DMS 273 (cell line): ENCODE measurements around the gene MGAT4A.
A peak's percentile ranks its signal among the peaks of the same experiment; 100 is the strongest.
"Not testable (repeated sequence)": the region's sequence is repeated elsewhere in the genome, so short reads cannot be mapped to it uniquely, and the experiment has no call there.

ENCODE experiments used
- DNase-seq: peaks from one replicate; lab custom pipeline; 2025; ENCODE audit not compliant: unreplicated experiment; lab: John Stamatoyannopoulos, UW

Gene MGAT4A

DNA sequence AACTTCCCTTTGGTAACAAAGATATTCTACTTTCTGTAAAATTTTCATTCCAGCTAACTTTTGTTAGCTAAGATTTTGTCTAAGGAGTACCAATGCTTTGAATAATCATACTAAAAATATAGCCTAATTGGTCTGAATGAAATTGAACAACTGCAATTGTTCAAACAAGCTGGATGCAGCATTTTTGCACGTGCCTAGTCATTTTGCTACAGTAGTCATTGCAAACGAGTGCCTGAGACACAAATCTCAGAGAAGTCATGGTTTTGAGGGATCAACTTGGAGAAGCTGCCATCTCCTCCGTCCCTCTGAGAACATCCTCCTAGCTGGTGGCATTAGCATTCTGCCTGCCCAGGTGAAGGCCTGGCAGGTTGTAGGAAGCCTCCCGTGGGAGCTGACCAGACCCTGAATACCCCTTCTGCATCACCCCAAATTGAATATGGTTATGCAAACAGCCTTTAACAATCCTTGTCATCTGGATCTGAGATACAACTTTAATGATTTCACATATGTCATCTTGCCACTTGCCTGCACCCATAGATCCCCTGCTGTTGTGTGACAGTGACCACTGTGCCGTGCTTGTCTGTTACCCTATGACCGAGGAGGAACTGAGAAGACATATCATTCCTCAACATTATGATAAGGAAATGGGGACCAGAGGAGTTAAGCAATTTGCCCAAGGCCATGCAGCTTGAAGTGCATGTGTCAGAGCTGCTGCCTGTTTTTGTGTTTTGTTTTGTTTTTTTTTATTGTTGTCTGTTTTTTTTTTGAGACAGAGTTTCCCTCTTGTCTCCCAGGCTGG lies 29.1 kb upstream of the MGAT4A start:
- no peak for DNase-seq

- no peak for DNase-seq
Measured at GRCh38 chr2:98759338-98759737, 28.4 kb upstream of the MGAT4A start.

- DNase-seq: peak; percentile 81
Measured at GRCh38 chr2:98757904-98758421, 27.0 kb upstream of the MGAT4A start.

GRCh38 chr2:98753801-98754200 lies 22.9 kb upstream of the MGAT4A start:
- DNase-seq: no peak

- not testable (repeated sequence) for DNase-seq
Measured at GRCh38 chr2:98752711-98753110, 21.8 kb upstream of the MGAT4A start.

GRCh38 chr2:98751748-98752147 lies 20.8 kb upstream of the MGAT4A start:
- no peak for DNase-seq

- DNase-seq: no peak
Measured at GRCh38 chr2:98750593-98751282, 19.8 kb upstream of the MGAT4A start.

GRCh38 chr2:98749066-98749450 lies 18.1 kb upstream of the MGAT4A start:
- DNase-seq: peak; percentile 82

- no peak for DNase-seq
Measured at GRCh38 chr2:98748292-98749065, 17.5 kb upstream of the MGAT4A start.

GRCh38 chr2:98747888-98748287 lies 17.0 kb upstream of the MGAT4A start:
- DNase-seq: no peak

DNA sequence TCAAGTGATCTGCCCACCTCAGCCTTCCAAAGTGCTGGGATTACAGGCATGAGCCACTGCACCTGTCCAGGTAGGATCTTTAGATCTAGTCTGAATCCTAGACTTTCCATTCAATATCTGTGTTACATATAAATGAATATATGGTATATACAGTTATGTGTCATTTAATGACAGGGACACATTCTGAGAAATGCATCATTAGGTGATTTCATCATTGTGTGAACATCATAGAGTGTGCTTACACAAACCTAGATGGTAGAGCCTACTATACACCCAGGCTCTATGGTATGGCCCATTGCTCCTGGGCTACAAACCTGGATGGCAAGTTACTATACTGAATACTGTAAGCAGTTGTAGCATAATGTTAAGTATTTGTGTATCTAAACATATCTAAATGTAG lies 15.5 kb upstream of the MGAT4A start:
- no peak for DNase-seq

DNA sequence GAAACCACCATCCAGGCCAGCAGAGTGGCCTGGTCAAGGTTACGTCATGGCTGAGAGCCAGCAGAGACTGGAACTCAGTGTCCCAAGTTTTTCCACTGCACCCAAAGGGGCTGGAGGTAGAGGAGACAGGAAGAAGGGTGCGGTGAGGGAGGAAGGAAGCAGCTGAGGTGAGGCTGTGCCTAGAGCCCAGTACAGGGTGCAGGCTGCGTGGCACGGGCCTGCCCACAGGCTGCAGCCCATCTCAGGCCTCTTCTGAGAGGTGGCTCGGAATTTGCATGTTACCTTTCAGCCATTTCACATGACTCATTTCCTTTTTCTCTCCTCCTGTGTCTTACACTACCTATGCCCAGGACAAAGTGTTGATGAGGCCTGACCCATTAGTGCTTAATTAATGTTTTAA lies 13.7 kb upstream of the MGAT4A start:
- DNase-seq: no peak

DNA sequence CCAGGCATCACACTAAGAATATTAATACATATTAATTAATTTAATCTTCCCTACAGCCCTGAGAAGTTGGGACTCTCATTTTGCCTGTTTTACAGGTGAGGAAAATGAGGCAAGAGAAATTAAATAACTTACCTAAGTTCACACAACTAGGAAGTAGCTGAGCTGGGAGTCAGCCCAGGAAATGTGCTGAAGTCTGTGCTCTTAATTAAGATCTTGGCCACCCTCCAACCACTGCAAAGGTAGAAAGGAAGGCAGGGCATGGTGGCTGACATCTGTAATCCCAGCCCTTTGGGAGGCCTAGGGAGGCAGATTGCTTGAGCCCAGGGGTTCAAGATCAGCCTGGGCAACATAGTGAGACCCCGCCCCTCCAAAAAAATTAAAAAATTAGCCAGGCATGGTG lies 12.9 kb upstream of the MGAT4A start:
- peak; percentile 74 for DNase-seq

- no peak for DNase-seq
Measured at GRCh38 chr2:98739020-98739419, 8.1 kb upstream of the MGAT4A start.

GRCh38 chr2:98738304-98738703 lies 7.4 kb upstream of the MGAT4A start:
- no peak for DNase-seq

- no peak for DNase-seq
Measured at GRCh38 chr2:98737848-98738247, 6.9 kb upstream of the MGAT4A start.

DNA sequence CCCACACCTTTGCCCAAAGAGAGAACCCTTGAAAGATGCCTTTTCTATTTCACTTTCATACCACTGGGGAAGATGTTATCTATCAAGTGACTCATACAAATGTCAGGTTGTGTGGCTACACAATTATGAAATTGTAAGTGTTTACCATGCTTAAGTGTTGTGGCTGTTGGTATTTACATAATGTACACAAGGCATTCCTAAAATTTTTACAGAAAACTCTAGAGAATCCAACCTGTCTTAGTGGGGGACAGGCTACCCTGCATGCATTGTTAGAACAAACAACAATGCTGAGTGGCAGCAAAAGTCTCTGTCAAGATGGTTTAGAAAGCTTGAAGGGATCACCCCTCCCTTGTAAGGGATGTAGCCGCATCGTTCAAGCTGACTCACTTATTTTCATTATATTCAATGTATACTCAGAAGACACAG lies 5.5 kb upstream of the MGAT4A start:
- no peak for DNase-seq

DNA sequence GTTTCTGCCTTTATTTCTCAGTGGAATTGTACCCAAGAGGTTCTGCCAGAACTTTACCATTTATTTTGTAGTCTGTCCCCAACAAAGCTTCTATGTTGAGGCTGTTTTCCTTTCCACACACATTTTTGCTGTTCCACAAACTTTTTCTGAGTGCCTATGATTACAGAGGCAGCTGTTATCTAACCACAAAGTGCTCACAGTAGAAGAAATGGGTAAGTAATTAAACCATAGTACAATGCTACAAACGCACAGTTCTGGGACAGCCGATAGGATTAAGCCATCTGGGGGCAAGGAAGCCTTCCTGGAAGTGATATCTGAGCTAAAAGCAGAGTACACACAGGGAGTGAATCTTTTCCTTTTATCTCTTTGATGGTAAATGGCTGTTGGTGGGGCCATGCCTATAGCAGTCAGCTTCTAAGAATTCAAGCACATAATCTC lies 3.9 kb upstream of the MGAT4A start:
- peak; percentile 24 for DNase-seq

DNA sequence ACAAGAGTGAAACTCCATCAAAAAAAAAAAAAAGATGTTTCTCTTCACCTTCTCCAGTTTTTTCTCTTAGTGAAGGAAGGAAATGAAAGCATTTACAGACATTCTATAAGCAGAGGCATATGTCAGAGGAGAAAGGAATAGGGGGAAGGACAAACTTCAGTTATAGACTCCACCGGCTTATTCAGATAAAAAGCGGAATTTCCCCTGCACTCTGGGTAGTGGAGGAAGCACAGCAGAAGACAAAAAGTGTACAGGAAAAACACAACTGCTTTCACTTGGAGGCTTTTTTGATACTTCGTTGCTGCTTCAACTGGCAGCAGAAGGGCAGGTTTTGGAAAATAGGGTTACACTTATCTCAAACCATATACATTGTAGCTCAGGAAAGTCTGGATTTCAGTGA lies 3.2 kb upstream of the MGAT4A start:
- no peak for DNase-seq

GRCh38 chr2:98732430-98733051 lies 1.6 kb upstream of the MGAT4A start:
- no peak for DNase-seq

DNA sequence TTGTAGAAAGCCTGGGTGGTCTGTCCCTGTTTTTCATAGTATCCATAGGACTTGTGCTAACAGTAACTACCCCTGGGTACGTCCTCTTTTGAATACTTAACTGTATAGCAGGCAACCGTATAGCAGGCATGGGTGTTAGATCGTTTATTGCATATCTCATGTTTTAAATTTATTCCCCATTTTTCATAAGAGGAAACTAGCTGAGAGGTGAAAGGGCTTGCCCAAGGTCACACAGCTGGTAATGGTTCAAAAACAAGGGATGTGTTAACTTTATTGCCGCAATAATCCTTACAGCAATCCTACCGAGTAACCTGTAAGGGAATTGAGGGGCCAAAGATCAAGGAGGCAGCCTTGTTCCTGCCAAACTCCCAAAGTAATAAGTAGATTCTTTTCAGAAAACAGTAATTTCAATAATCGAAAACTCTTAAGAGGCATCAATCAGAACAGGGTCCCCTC lies 990 bp upstream of the MGAT4A start:
- no peak for DNase-seq
